GM20000 (cell line): Measurements from ENCODE around the gene FAM156A.
A peak's percentile ranks its signal among the peaks of the same experiment; 100 is the strongest.

Experiments used
- DNase-seq: peaks from one replicate; pipeline ENCODE4 v3.0.0; 2012; ENCODE audit warnings: low spot score
- CTCF ChIP-seq: IDR thresholded peaks from 2 replicates; pipeline ENCODE4 v1.5.1; 2012; ENCODE audit warnings: mild to moderate bottlenecking, control low read depth; ENCODE audit errors: extremely low read depth, missing control alignments

Gene FAM156A

DNA sequence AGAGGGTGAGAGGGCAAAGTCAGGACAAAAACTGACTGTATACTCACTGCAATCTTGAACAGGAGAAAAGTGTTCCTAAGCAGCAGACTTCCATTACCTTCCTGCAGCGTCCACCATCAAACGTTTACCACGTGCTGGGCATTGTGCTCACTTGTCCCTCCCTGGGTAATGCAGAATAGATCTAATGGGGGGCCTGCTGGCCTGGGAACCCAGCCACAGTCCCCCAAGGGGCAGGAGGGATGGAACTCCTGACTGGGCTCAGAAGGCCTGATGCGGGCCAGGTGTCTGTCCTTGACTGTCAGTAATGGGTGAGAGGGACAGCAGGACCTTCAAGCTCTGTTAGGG lies 37.6 kb upstream of the FAM156A start:
- TF ChIP-seq CTCF, result no peak
- no peak for DNase-seq

- peak; percentile 84 for DNase-seq
- TF ChIP-seq CTCF, result peak; percentile 38
Observed at GRCh38 chrX:52995135-52995986, 37.0 kb upstream of the FAM156A start.

- DNase-seq, result no peak
- no peak for TF ChIP-seq CTCF
Observed at GRCh38 chrX:52990848-52991247, 32.5 kb upstream of the FAM156A start.

DNA sequence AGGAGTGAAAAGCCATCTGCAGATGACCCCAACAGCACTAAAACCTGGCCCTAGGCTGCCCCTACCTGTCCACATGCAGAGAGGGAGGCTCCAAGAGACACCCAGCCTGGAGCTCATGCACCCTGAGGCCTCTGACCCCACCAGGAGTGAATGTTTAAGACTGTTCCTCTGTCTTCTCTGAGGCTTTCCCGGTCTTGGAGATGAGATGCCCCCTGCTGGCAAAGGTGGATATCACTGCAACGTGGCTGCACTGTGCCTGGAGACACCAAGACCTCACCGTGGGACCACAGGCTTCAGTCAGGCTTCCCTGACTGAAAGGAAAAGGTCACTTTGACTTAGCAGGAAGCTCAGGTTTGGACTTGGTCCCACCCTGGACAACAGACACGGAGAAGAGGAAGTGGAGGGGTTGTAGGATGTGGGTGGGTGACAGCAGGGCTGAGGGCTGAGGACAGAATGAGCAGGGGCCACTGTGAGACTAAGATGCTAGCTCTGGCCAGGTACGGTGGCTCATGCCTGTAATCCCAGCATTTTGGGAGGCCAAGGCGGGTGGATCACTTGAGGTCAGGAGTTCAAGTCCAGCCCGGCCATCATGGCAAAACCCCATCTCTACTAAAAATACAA lies 31.8 kb upstream of the FAM156A start:
- TF ChIP-seq CTCF, result peak; percentile 44
- peak; percentile 37 for DNase-seq

GRCh38 chrX:52988985-52989917 lies 30.9 kb upstream of the FAM156A start:
- no peak for DNase-seq
- no peak for TF ChIP-seq CTCF

- no peak for TF ChIP-seq CTCF
- no peak for DNase-seq
Observed at GRCh38 chrX:52983321-52984000, 25.1 kb upstream of the FAM156A start.

GRCh38 chrX:52979993-52980392 lies 21.7 kb upstream of the FAM156A start:
- no peak for TF ChIP-seq CTCF
- DNase-seq, result no peak
